ENCODE data around the gene PAWR. TPM values are rescaled to one million over a fixed set of nuclear protein-coding genes. Genes with fewer than 3 reads are reported as not detected.

PAWR gene
- total and polyA plus RNA-seq, 2 of the 13 experiments (the other 11 are each of a cell fraction or from before 2014, with no cell fraction given): 29.1 to 36.1 TPM

- no peak for TF ChIP-seq ZNF496 (CRISPR knock-in tag; IDR thresholded peaks at IDR 0.05; ENCODE audit: insufficient replicate concordance)
- TF ChIP-seq ZNF205 (CRISPR knock-in tag; IDR thresholded peaks at IDR 0.05): no peak
- TF ChIP-seq LCORL (IDR thresholded peaks at IDR 0.05): no peak; the same call in 1 of the 2 replicates
- TF ChIP-seq LCORL (CRISPR knock-in tag; IDR thresholded peaks at IDR 0.05): peak; percentile 67; the same call in 1 of the 2 replicates
- TF ChIP-seq SALL2 (CRISPR knock-in tag; IDR thresholded peaks at IDR 0.05): no peak
- TF ChIP-seq JUND (CRISPR knock-in tag; IDR thresholded peaks at IDR 0.05): no peak
- TF ChIP-seq ZNF274 (CRISPR knock-in tag; IDR thresholded peaks at IDR 0.05): no peak
- TF ChIP-seq ZNF382 (CRISPR knock-in tag; IDR thresholded peaks at IDR 0.05; ENCODE audit: borderline replicate concordance): no peak
- no peak for TF ChIP-seq ZSCAN12 (CRISPR knock-in tag; IDR thresholded peaks at IDR 0.05)
- no peak for TF ChIP-seq SMARCE1 (IDR thresholded peaks at IDR 0.05; ENCODE audit: borderline replicate concordance)
- TF ChIP-seq ZNF746 (CRISPR knock-in tag; IDR thresholded peaks at IDR 0.05): no peak
- TF ChIP-seq RFX5 (IDR thresholded peaks at IDR 0.05; ENCODE audit: low read depth, low read length): no peak
- no peak for TF ChIP-seq KLF9 (CRISPR knock-in tag; IDR thresholded peaks at IDR 0.05; ENCODE audit: low read depth)
- no peak for TF ChIP-seq HNRNPUL1 (IDR thresholded peaks at IDR 0.05; ENCODE audit: low read depth, low read length)
- peak; percentile 96 for TF ChIP-seq ZBTB26 (CRISPR knock-in tag; IDR thresholded peaks at IDR 0.05; ENCODE audit: borderline replicate concordance)
- TF ChIP-seq YY1 (IDR thresholded peaks at IDR 0.05; ENCODE audit: insufficient read depth, insufficient replicate concordance, low read depth, low read length): no peak
- 0 out of 2 replicates have a peak, but pooled peaks have one; percentile 23 for TF ChIP-seq HMG20B (CRISPR knock-in tag; conservative IDR thresholded peaks at IDR 0.05)
- no peak for TF ChIP-seq GTF2F1 (IDR thresholded peaks at IDR 0.05; ENCODE audit: low read length)
- TF ChIP-seq DMTF1 (CRISPR knock-in tag; IDR thresholded peaks at IDR 0.05): no peak
- no peak for TF ChIP-seq GMEB2 (CRISPR knock-in tag; IDR thresholded peaks at IDR 0.05; ENCODE audit: low read depth)
- peak; percentile 35; the same call in 1 of the 2 replicates for TF ChIP-seq IRF2 (CRISPR knock-in tag; IDR thresholded peaks at IDR 0.05)
- no peak for TF ChIP-seq NKX3-1 (CRISPR knock-in tag; IDR thresholded peaks at IDR 0.05)
- TF ChIP-seq DNMT3B (CRISPR knock-in tag; conservative IDR thresholded peaks at IDR 0.05): no peak
- TF ChIP-seq ZNF121 (CRISPR knock-in tag; IDR thresholded peaks at IDR 0.05): 0 out of 2 replicates have a peak, but pooled peaks have one; percentile 8
- no peak for TF ChIP-seq ZNF737 (CRISPR knock-in tag; IDR thresholded peaks at IDR 0.05; ENCODE audit: borderline replicate concordance)
- TF ChIP-seq MXI1 (IDR thresholded peaks at IDR 0.05; ENCODE audit: borderline replicate concordance, low read depth, low read length): no peak; the same call in 2 of the 3 replicates
- TF ChIP-seq KAT8 (CRISPR knock-in tag; IDR thresholded peaks at IDR 0.05): peak; percentile 63; the same call in 1 of the 2 replicates
- TF ChIP-seq ZNF550 (CRISPR knock-in tag; IDR thresholded peaks at IDR 0.05; ENCODE audit: borderline replicate concordance): no peak
These were observed 141.1 kb downstream of the PAWR start (continued) for GRCh38 chr12:79549531-79550271.
